ENCODE results near the gene PRSS23.

The PRSS23 gene

GRCh38 chr11:86790867-86791849, 9.2 kb upstream of the PRSS23 start:
- DNase-seq (ENCODE audit: low spot score), result no peak

- no peak for DNase-seq (ENCODE audit: low spot score)
Observed at GRCh38 chr11:86792150-86792549, 8.2 kb upstream of the PRSS23 start.

DNA sequence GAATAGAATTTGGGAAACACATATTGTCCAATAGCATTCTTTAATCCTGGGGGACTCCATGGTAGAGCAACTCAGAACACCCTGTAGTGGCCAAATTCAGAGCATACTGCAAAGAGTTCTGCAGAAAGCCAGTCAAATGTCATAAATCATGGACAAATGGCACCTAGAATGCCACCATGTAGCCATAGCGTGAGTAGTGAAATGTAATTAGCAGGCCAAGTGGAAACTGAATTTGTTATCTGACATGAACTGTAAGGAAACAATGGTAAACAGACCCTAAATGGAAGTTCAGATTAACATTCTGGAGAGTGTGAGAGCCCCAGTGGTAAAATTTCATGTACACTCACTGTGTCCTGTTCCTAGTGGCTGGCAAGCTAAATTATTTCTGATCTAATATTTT, 7.0 kb upstream of the PRSS23 start:
- no peak for DNase-seq (ENCODE audit: low spot score)

DNA sequence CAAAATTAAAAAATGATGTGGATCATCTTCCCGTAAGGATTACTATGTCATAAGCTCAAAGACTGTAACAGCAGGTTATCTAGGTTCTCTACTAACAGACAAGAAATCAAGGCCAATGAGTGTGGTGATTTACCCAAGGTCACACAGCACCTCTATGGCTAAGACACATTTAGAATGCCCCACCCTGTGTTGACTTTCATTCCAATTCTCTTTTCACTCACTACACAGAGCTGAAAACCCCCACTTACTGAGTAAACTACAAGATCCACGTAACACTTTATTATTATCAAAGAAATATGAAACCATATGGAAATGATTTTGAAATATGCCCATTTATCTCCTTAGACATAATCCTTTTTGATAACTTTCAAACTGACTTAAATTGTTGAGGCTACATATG, 4.8 kb upstream of the PRSS23 start:
- DNase-seq (ENCODE audit: low spot score), result no peak

- DNase-seq (ENCODE audit: low spot score), result no peak
Observed at GRCh38 chr11:86795949-86796348, 4.4 kb upstream of the PRSS23 start.

GRCh38 chr11:86797133-86797532, 3.2 kb upstream of the PRSS23 start:
- no peak for DNase-seq (ENCODE audit: low spot score)

GRCh38 chr11:86798988-86799387, 1.4 kb upstream of the PRSS23 start:
- DNase-seq (ENCODE audit: low spot score), result peak; percentile 14

DNA sequence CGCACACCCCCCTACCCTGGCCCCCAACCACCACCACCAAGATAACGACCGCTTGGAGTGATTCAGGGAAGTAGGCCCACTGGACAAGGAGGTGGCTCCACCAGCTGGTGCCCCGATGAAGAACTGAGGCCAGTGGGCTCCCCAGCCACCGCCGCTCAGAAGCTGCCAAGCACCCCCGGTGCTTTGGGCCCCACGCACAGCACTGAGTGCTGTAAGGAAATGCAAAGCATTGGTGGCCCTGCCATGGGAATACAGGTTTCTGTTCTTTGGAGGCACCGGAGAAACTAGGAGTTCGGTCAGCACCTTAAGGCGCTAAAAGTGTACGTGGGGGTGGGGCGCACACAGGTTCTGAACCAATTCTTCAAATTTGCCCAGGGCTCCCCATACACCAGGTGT, 664 bp upstream of the PRSS23 start:
- peak; percentile 21 for DNase-seq (ENCODE audit: low spot score)

- DNase-seq (ENCODE audit: low spot score), result peak; percentile 20
Observed at GRCh38 chr11:86800960-86801272, 574 bp downstream of the PRSS23 start.

- no peak for DNase-seq (ENCODE audit: low spot score)
Observed at GRCh38 chr11:86801364-86801763, 1.0 kb downstream of the PRSS23 start.

GRCh38 chr11:86802146-86802545, 1.8 kb downstream of the PRSS23 start:
- DNase-seq (ENCODE audit: low spot score), result no peak

DNA sequence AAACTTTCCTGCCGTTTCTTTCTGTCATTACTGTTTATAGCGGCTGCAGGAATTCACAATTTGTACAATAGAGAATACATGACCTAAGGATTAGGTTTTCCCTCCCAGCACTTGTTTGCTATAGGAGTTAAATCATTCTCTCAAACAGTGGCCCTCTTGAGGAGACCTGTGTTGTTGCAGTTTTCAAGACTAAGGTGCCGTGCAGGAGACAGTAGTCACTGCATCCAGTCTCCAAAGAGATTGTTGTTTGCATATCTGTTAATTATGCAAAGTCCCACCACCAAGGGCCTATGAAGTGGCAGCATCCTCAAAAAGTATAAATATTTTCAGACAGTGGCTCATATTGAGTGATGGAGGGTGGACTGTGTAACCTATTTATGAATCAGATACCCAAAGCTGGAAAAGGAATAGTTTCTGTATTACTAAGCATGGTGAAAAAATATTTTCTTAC, 2.3 kb downstream of the PRSS23 start:
- peak; percentile 72 for DNase-seq (ENCODE audit: low spot score)

- no peak for DNase-seq (ENCODE audit: low spot score)
Observed at GRCh38 chr11:86803136-86804045, 3.0 kb downstream of the PRSS23 start.

- DNase-seq (ENCODE audit: low spot score), result no peak
Observed at GRCh38 chr11:86804951-86805350, 4.6 kb downstream of the PRSS23 start.

DNA sequence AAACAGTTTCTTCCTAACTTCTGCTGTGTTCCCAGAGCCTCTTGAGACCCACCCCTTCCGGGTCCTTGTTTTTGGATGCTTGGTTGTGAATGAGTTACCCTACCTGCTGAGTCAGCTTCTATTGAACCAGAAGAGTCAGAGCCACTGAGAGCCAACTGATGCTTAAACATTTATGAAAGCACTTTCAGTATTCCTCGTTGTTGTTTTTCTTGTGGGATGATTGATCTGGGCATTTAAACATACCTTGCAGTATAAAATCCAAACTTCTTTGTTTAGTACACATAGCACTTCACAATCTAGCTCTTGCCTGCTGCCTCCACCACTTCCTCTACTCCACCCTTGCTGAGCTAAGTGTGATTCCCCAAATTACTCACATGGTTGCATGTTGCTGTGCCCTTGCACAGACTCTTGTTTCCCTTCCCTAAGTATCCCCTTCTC, 5.5 kb downstream of the PRSS23 start:
- DNase-seq (ENCODE audit: low spot score), result no peak

- DNase-seq (ENCODE audit: low spot score), result no peak
Observed at GRCh38 chr11:86806903-86807302, 6.6 kb downstream of the PRSS23 start.

GRCh38 chr11:86807360-86807759, 7.0 kb downstream of the PRSS23 start:
- no peak for DNase-seq (ENCODE audit: low spot score)

DNA sequence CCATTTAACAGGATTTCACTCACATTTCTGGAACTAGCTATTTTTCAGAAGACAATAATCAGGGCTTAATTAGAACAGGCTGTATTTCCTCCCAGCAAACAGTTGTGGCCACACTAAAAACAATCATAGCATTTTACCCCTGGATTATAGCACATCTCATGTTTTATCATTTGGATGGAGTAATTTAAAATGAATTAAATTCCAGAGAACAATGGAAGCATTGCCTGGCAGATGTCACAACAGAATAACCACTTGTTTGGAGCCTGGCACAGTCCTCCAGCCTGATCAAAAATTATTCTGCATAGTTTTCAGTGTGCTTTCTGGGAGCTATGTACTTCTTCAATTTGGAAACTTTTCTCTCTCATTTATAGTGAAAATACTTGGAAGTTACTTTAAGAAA, 9.2 kb downstream of the PRSS23 start:
- no peak for DNase-seq (ENCODE audit: low spot score)

DNA sequence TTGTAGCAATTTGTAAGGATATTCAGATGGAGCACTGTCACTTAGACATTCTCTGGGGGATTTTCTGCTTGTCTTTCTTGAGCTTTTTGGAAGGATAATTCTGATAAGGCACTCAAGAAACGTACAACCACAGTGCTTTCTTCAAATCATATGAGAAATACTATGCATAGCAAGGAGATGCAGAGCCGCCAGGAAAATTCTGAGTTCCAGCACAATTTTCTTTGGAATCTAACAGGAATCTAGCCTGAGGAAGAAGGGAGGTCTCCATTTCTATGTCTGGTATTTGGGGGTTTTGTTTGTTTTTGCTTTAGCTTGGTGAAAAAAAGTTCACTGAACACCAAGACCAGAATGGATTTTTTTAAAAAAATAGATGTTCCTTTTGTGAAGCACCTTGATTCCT, 9.9 kb downstream of the PRSS23 start:
- no peak for DNase-seq (ENCODE audit: low spot score)

GRCh38 chr11:86811637-86812321, 11.4 kb downstream of the PRSS23 start:
- no peak for DNase-seq (ENCODE audit: low spot score)

- DNase-seq (ENCODE audit: low spot score), result no peak
Observed at GRCh38 chr11:86812322-86812670, 12.0 kb downstream of the PRSS23 start.

GRCh38 chr11:86812981-86813380, 12.6 kb downstream of the PRSS23 start:
- no peak for DNase-seq (ENCODE audit: low spot score)
